Measurements from ENCODE around the gene B3GALT4. TPM values are rescaled to one million over a fixed set of nuclear protein-coding genes. Genes with fewer than 3 reads are reported as not detected.
"Not testable (repeated sequence)": the region's sequence is repeated elsewhere in the genome, so short reads cannot be mapped to it uniquely, and the experiment has no call there.

The B3GALT4 gene
- total RNA-seq, 1 donor = 3.3 TPM

- no peak for DNase-seq (ENCODE audit: low read depth)
- TF ChIP-seq CTCF (IDR thresholded peaks at IDR 0.05; ENCODE audit: insufficient read depth, low read length) = no peak
- H3K4me3 ChIP-seq (ENCODE audit: low read depth, low read length) = no peak overlapping the region
Measured at GRCh38 chr6:33251395-33252012, 25.4 kb upstream of the B3GALT4 start.

GRCh38 chr6:33252759-33253158, 24.2 kb upstream of the B3GALT4 start:
- no peak for TF ChIP-seq CTCF (IDR thresholded peaks at IDR 0.05; ENCODE audit: insufficient read depth, low read length)
- DNase-seq (ENCODE audit: low read depth) = no peak
- no peak overlapping the region for H3K4me3 ChIP-seq (ENCODE audit: low read depth, low read length)

- H3K4me3 ChIP-seq (ENCODE audit: low read depth, low read length) = no peak overlapping the region
- no peak for DNase-seq (ENCODE audit: low read depth)
- TF ChIP-seq CTCF (IDR thresholded peaks at IDR 0.05; ENCODE audit: insufficient read depth, low read length) = no peak
Measured at GRCh38 chr6:33254591-33254990, 22.3 kb upstream of the B3GALT4 start.

GRCh38 chr6:33259032-33259431, 17.9 kb upstream of the B3GALT4 start:
- no peak for DNase-seq (ENCODE audit: low read depth)
- H3K4me3 ChIP-seq (ENCODE audit: low read depth, low read length) = no peak overlapping the region
- no peak for TF ChIP-seq CTCF (IDR thresholded peaks at IDR 0.05; ENCODE audit: insufficient read depth, low read length)

- H3K4me3 ChIP-seq (ENCODE audit: low read depth, low read length); DNase-seq (ENCODE audit: low read depth): not testable (repeated sequence)
Measured at GRCh38 chr6:33262490-33262889, 14.4 kb upstream of the B3GALT4 start.

GRCh38 chr6:33264015-33264414, 12.9 kb upstream of the B3GALT4 start:
- TF ChIP-seq CTCF (IDR thresholded peaks at IDR 0.05; ENCODE audit: insufficient read depth, low read length) = no peak
- H3K4me3 ChIP-seq (ENCODE audit: low read depth, low read length) = no peak overlapping the region
- no peak for DNase-seq (ENCODE audit: low read depth)

- no peak for DNase-seq (ENCODE audit: low read depth)
- H3K4me3 ChIP-seq (ENCODE audit: low read depth, low read length) = peak overlapping the region; percentile 99
- no peak for TF ChIP-seq CTCF (IDR thresholded peaks at IDR 0.05; ENCODE audit: insufficient read depth, low read length)
Measured at GRCh38 chr6:33271117-33271467, 5.8 kb upstream of the B3GALT4 start.

Data from fibroblast of the aortic adventitia (primary cell).